ENCODE measurements around the gene MEGF11.

MEGF11 gene

GRCh38 chr15:65949491-65949890, 304.1 kb downstream of the MEGF11 start:
- DNase-seq (ENCODE audit: low read depth, low spot score), result no peak
- H3K4me3 ChIP-seq, result no peak overlapping the region
- H3K27ac ChIP-seq, result no peak overlapping the region
- TF ChIP-seq FOXP2 (optimal IDR thresholded peaks at IDR 0.05; ENCODE audit: control extremely low read depth, extremely low read length, insufficient read depth) (no peak), POLR2AphosphoS5 (IDR thresholded peaks at IDR 0.05; ENCODE audit: borderline replicate concordance, low read depth, low read length) (no peak), EZH2 (IDR thresholded peaks at IDR 0.05) (no peak)
- no peak overlapping the region for H3K9ac ChIP-seq (ENCODE audit: insufficient read length)
- no peaks in the 10 kb centered on the region for H3K36me3 ChIP-seq (ENCODE audit: insufficient read depth, low read length)
- no peaks in the 10 kb centered on the region for H3K9me3 ChIP-seq (ENCODE audit: low read depth, low read length)

- no peak for DNase-seq (ENCODE audit: low read depth, low spot score)
- Histone ChIP-seq H3K4me3 (no peak overlapping the region), H3K36me3 (ENCODE audit: insufficient read depth, low read length) (no peaks in the 10 kb centered on the region), H3K9ac (ENCODE audit: insufficient read length) (no peak overlapping the region), H3K9me3 (ENCODE audit: low read depth, low read length) (no peaks in the 10 kb centered on the region), H3K27ac (no peak overlapping the region)
- TF ChIP-seq EZH2 (IDR thresholded peaks at IDR 0.05) (no peak), FOXP2 (optimal IDR thresholded peaks at IDR 0.05; ENCODE audit: control extremely low read depth, extremely low read length, insufficient read depth) (no peak), POLR2AphosphoS5 (IDR thresholded peaks at IDR 0.05; ENCODE audit: borderline replicate concordance, low read depth, low read length) (no peak)
Observed at GRCh38 chr15:65949011-65949410, 304.5 kb downstream of the MEGF11 start.

GRCh38 chr15:65948383-65948782, 305.2 kb downstream of the MEGF11 start:
- Histone ChIP-seq H3K9ac (ENCODE audit: insufficient read length) (no peak overlapping the region), H3K36me3 (ENCODE audit: insufficient read depth, low read length) (no peaks in the 10 kb centered on the region), H3K4me3 (no peak overlapping the region), H3K27ac (no peak overlapping the region), H3K9me3 (ENCODE audit: low read depth, low read length) (no peaks in the 10 kb centered on the region)
- no peak for DNase-seq (ENCODE audit: low read depth, low spot score)
- TF ChIP-seq EZH2 (IDR thresholded peaks at IDR 0.05) (no peak), FOXP2 (optimal IDR thresholded peaks at IDR 0.05; ENCODE audit: control extremely low read depth, extremely low read length, insufficient read depth) (no peak), POLR2AphosphoS5 (IDR thresholded peaks at IDR 0.05; ENCODE audit: borderline replicate concordance, low read depth, low read length) (no peak)

GRCh38 chr15:65947041-65947440, 306.5 kb downstream of the MEGF11 start:
- no peak overlapping the region for H3K27ac ChIP-seq
- TF ChIP-seq FOXP2 (optimal IDR thresholded peaks at IDR 0.05; ENCODE audit: control extremely low read depth, extremely low read length, insufficient read depth) (no peak), POLR2AphosphoS5 (IDR thresholded peaks at IDR 0.05; ENCODE audit: borderline replicate concordance, low read depth, low read length) (no peak), EZH2 (IDR thresholded peaks at IDR 0.05) (no peak)
- DNase-seq (ENCODE audit: low read depth, low spot score), result no peak
- H3K36me3 ChIP-seq (ENCODE audit: insufficient read depth, low read length), result no peaks in the 10 kb centered on the region
- no peak overlapping the region for H3K9ac ChIP-seq (ENCODE audit: insufficient read length)
- H3K4me3 ChIP-seq, result no peak overlapping the region
- no peaks in the 10 kb centered on the region for H3K9me3 ChIP-seq (ENCODE audit: low read depth, low read length)

GRCh38 chr15:65945616-65946015, 307.9 kb downstream of the MEGF11 start:
- Histone ChIP-seq H3K9ac (ENCODE audit: insufficient read length) (no peak overlapping the region), H3K27ac (no peak overlapping the region), H3K4me3 (no peak overlapping the region), H3K36me3 (ENCODE audit: insufficient read depth, low read length) (no peaks in the 10 kb centered on the region), H3K9me3 (ENCODE audit: low read depth, low read length) (no peaks in the 10 kb centered on the region)
- DNase-seq (ENCODE audit: low read depth, low spot score), result no peak
- no peak for TF ChIP-seq POLR2AphosphoS5 (IDR thresholded peaks at IDR 0.05; ENCODE audit: borderline replicate concordance, low read depth, low read length)
- TF ChIP-seq EZH2 (IDR thresholded peaks at IDR 0.05), result no peak
- TF ChIP-seq FOXP2 (optimal IDR thresholded peaks at IDR 0.05; ENCODE audit: control extremely low read depth, extremely low read length, insufficient read depth), result no peak

GRCh38 chr15:65944404-65944803, 309.1 kb downstream of the MEGF11 start:
- no peak overlapping the region for H3K4me3 ChIP-seq
- no peak for TF ChIP-seq FOXP2 (optimal IDR thresholded peaks at IDR 0.05; ENCODE audit: control extremely low read depth, extremely low read length, insufficient read depth)
- no peak overlapping the region for H3K9ac ChIP-seq (ENCODE audit: insufficient read length)
- H3K9me3 ChIP-seq (ENCODE audit: low read depth, low read length), result no peaks in the 10 kb centered on the region
- no peak for DNase-seq (ENCODE audit: low read depth, low spot score)
- no peaks in the 10 kb centered on the region for H3K36me3 ChIP-seq (ENCODE audit: insufficient read depth, low read length)
- H3K27ac ChIP-seq, result no peak overlapping the region

- no peak for DNase-seq (ENCODE audit: low read depth, low spot score)
- no peak overlapping the region for H3K27ac ChIP-seq
Observed at GRCh38 chr15:65942436-65942835, 311.1 kb downstream of the MEGF11 start.

GRCh38 chr15:65940618-65940909, 313.0 kb downstream of the MEGF11 start:
- H3K9me3 ChIP-seq (ENCODE audit: low read depth, low read length), result no peaks in the 10 kb centered on the region
- H3K36me3 ChIP-seq (ENCODE audit: insufficient read depth, low read length), result no peaks in the 10 kb centered on the region
- no peak overlapping the region for H3K9ac ChIP-seq (ENCODE audit: insufficient read length)
- DNase-seq (ENCODE audit: low read depth, low spot score), result no peak
- H3K27ac ChIP-seq, result no peak overlapping the region
- no peak for TF ChIP-seq EZH2 (IDR thresholded peaks at IDR 0.05)
- TF ChIP-seq FOXP2 (optimal IDR thresholded peaks at IDR 0.05; ENCODE audit: control extremely low read depth, extremely low read length, insufficient read depth), result no peak
- TF ChIP-seq POLR2AphosphoS5 (IDR thresholded peaks at IDR 0.05; ENCODE audit: borderline replicate concordance, low read depth, low read length), result no peak
- H3K4me3 ChIP-seq, result no peak overlapping the region

More at GRCh38 chr15:65942436-65942835, 311.1 kb downstream of the MEGF11 start:
- Histone ChIP-seq H3K9me3 (ENCODE audit: low read depth, low read length) (no peaks in the 10 kb centered on the region), H3K9ac (ENCODE audit: insufficient read length) (no peak overlapping the region), H3K4me3 (no peak overlapping the region), H3K36me3 (ENCODE audit: insufficient read depth, low read length) (no peaks in the 10 kb centered on the region)
- no peak for TF ChIP-seq EZH2 (IDR thresholded peaks at IDR 0.05)
- TF ChIP-seq FOXP2 (optimal IDR thresholded peaks at IDR 0.05; ENCODE audit: control extremely low read depth, extremely low read length, insufficient read depth), result no peak
- TF ChIP-seq POLR2AphosphoS5 (IDR thresholded peaks at IDR 0.05; ENCODE audit: borderline replicate concordance, low read depth, low read length), result no peak

GRCh38 chr15:65939901-65940617, 313.5 kb downstream of the MEGF11 start:
- H3K27ac ChIP-seq, result no peak overlapping the region
- H3K9me3 ChIP-seq (ENCODE audit: low read depth, low read length), result no peaks in the 10 kb centered on the region
- TF ChIP-seq FOXP2 (optimal IDR thresholded peaks at IDR 0.05; ENCODE audit: control extremely low read depth, extremely low read length, insufficient read depth) (no peak), EZH2 (IDR thresholded peaks at IDR 0.05) (no peak), POLR2AphosphoS5 (IDR thresholded peaks at IDR 0.05; ENCODE audit: borderline replicate concordance, low read depth, low read length) (no peak)
- no peaks in the 10 kb centered on the region for H3K36me3 ChIP-seq (ENCODE audit: insufficient read depth, low read length)
- no peak overlapping the region for H3K9ac ChIP-seq (ENCODE audit: insufficient read length)
- H3K4me3 ChIP-seq, result no peak overlapping the region
- DNase-seq (ENCODE audit: low read depth, low spot score), result no peak
